Activated B cell treated with CpG ODN at 0.5 μM for 24 hours (primary cell): Measurements from ENCODE around the gene CENPF. TPM values are rescaled to one million over a fixed set of nuclear protein-coding genes. Genes with fewer than 3 reads are reported as not detected.
"Not testable (repeated sequence)": the region's sequence is repeated elsewhere in the genome, so short reads cannot be mapped to it uniquely, and the experiment has no call there.

ENCODE experiments used
- ATAC-seq: fragments of 200-7000 bp; cut with Tn5 transposase; one replicate; pipeline ENCODE4 v1.10.0; 2021; ENCODE audit warnings: low read depth, mild to moderate bottlenecking, moderate library complexity
- CTCF ChIA-PET: fragments of 350-600 bp; sonication (Branson Sonifier 250); formaldehyde crosslinking; loops from one replicate; lab custom pipeline; 2021; ENCODE audit warnings: antibody characterized with exemption; lab: Charles Lee
- POLR2A ChIA-PET: fragments of 350-600 bp; sonication (Branson Sonifier 250); formaldehyde crosslinking; loops from one replicate; lab custom pipeline; 2021; ENCODE audit warnings: antibody characterized with exemption; lab: Charles Lee
- DNase-seq: peaks from one replicate; pipeline ENCODE4 v3.0.0; 2022
- H3K27ac Mint-ChIP-seq: one replicate; pipeline ENCODE4 v1.8.0; 2020; ENCODE audit warnings: mixed read lengths
- H3K27me3 Mint-ChIP-seq: one replicate; pipeline ENCODE4 v1.8.0; 2021; ENCODE audit warnings: mixed read lengths
- H3K36me3 Mint-ChIP-seq: one replicate; pipeline ENCODE4 v1.8.0; 2021; ENCODE audit warnings: low read depth, mixed read lengths
- H3K4me1 Mint-ChIP-seq: one replicate; pipeline ENCODE4 v1.8.0; 2021; ENCODE audit warnings: mixed read lengths
- H3K4me3 Mint-ChIP-seq: one replicate; pipeline ENCODE4 v1.8.0; 2020; ENCODE audit warnings: mild to moderate bottlenecking, mixed read lengths
- H3K9me3 Mint-ChIP-seq: one replicate; pipeline ENCODE4 v1.8.0; 2020; ENCODE audit warnings: mixed read lengths
- CTCF ChIP-seq: fragments of 200-600 bp; IDR thresholded peaks from one replicate; pipeline ENCODE4 v1.8.0; 2022; ENCODE audit warnings: antibody characterized with exemption, mild to moderate bottlenecking
- intact Hi-C: fragments of 100-400 bp; cut with micrococcal nuclease; formaldehyde crosslinking; loops from one replicate; pipeline ENCODE4 v1.15.1; 2024
- total RNA-seq: library from RNA; stranded (reverse); gene quantifications from 2 replicates; pipeline ENCODE4 v1.2.3, GENCODE V29; 2022

CENPF gene
- total RNA-seq, 1 donor from 2014 or later: 4.0 TPM

- H3K4me1 Mint-ChIP-seq: no peaks in the 10 kb centered on the region
- no peaks in the 10 kb centered on the region for H3K36me3 Mint-ChIP-seq
- ATAC-seq (no peak), DNase-seq (no peak)
- CTCF ChIA-PET: interaction anchor here (2.2 kb wide), 1 partner anchor 262 kb away, joined by 4 read pairs; no protein-coding TSS in a partner anchor
- TF ChIP-seq CTCF: no peak
- H3K9me3 Mint-ChIP-seq: no peaks in the 10 kb centered on the region
- intact Hi-C loops: no loop called here
- H3K4me3 Mint-ChIP-seq: no peak overlapping the region
- H3K27me3 Mint-ChIP-seq: peaks cover 12% of the 10 kb centered on the region
- no peak overlapping the region for H3K27ac Mint-ChIP-seq
- POLR2A ChIA-PET: no interaction called here
Measured at GRCh38 chr1:214593158-214593557, 9.8 kb upstream of the CENPF start.

GRCh38 chr1:214603819-214604252, 841 bp downstream of the CENPF start:
- H3K4me1 Mint-ChIP-seq: peaks cover 21% of the 10 kb centered on the region
- TF ChIP-seq CTCF: no peak
- POLR2A ChIA-PET: no interaction called here
- ATAC-seq (no peak), DNase-seq (no peak)
- no peaks in the 10 kb centered on the region for H3K9me3 Mint-ChIP-seq
- H3K36me3 Mint-ChIP-seq: peaks cover 4% of the 10 kb centered on the region
- H3K4me3 Mint-ChIP-seq: peak overlapping the region; percentile 96
- CTCF ChIA-PET: no interaction called here
- no peaks in the 10 kb centered on the region for H3K27me3 Mint-ChIP-seq
- intact Hi-C loops: loop anchor here (2.0 kb wide), 2 partner anchors 323 to 1589 kb away; partner anchors contain the start of genes ANGEL2 and SMYD2
- no peak overlapping the region for H3K27ac Mint-ChIP-seq

- DNase-seq (no peak), ATAC-seq (no peak)
- H3K36me3 Mint-ChIP-seq: peaks cover 4% of the 10 kb centered on the region
- no peaks in the 10 kb centered on the region for H3K27me3 Mint-ChIP-seq
- H3K9me3 Mint-ChIP-seq: peaks cover 3% of the 10 kb centered on the region
- CTCF ChIA-PET: no interaction called here
- peak overlapping the region; percentile 96 for H3K4me3 Mint-ChIP-seq
- intact Hi-C loops: no loop called here
- POLR2A ChIA-PET: no interaction called here
- H3K27ac Mint-ChIP-seq: no peak overlapping the region
- no peak for TF ChIP-seq CTCF
- peaks cover 21% of the 10 kb centered on the region for H3K4me1 Mint-ChIP-seq
Measured at GRCh38 chr1:214604523-214604922, 1.5 kb downstream of the CENPF start.

- ATAC-seq, H3K9me3 Mint-ChIP-seq, H3K27ac Mint-ChIP-seq, intact Hi-C loops, H3K36me3 Mint-ChIP-seq, POLR2A ChIA-PET, H3K4me3 Mint-ChIP-seq, H3K27me3 Mint-ChIP-seq, CTCF ChIA-PET, DNase-seq: not testable (repeated sequence)
- H3K4me1 Mint-ChIP-seq: peaks cover 21% of the 10 kb centered on the region
Measured at GRCh38 chr1:214605484-214605883, 2.5 kb downstream of the CENPF start.

- CTCF ChIA-PET, H3K27me3 Mint-ChIP-seq, H3K4me3 Mint-ChIP-seq, intact Hi-C loops, ATAC-seq, H3K36me3 Mint-ChIP-seq, H3K9me3 Mint-ChIP-seq, H3K27ac Mint-ChIP-seq, DNase-seq, POLR2A ChIA-PET: not testable (repeated sequence)
- H3K4me1 Mint-ChIP-seq: peaks cover 21% of the 10 kb centered on the region
Measured at GRCh38 chr1:214605933-214606925, 3.2 kb downstream of the CENPF start.

- H3K36me3 Mint-ChIP-seq, DNase-seq, CTCF ChIA-PET, H3K9me3 Mint-ChIP-seq, POLR2A ChIA-PET, H3K27ac Mint-ChIP-seq, ATAC-seq, H3K27me3 Mint-ChIP-seq, intact Hi-C loops, H3K4me3 Mint-ChIP-seq: not testable (repeated sequence)
- peaks cover 15% of the 10 kb centered on the region for H3K4me1 Mint-ChIP-seq
Measured at GRCh38 chr1:214607492-214608215, 4.7 kb downstream of the CENPF start.

GRCh38 chr1:214608216-214608783, 5.3 kb downstream of the CENPF start:
- POLR2A ChIA-PET, H3K36me3 Mint-ChIP-seq, H3K9me3 Mint-ChIP-seq, intact Hi-C loops, H3K27me3 Mint-ChIP-seq, DNase-seq, H3K4me3 Mint-ChIP-seq, H3K27ac Mint-ChIP-seq, ATAC-seq, CTCF ChIA-PET: not testable (repeated sequence)
- peaks cover 11% of the 10 kb centered on the region for H3K4me1 Mint-ChIP-seq

GRCh38 chr1:214608817-214609216, 5.8 kb downstream of the CENPF start:
- CTCF ChIA-PET, H3K9me3 Mint-ChIP-seq, H3K27ac Mint-ChIP-seq, H3K27me3 Mint-ChIP-seq, H3K4me1 Mint-ChIP-seq, POLR2A ChIA-PET, H3K36me3 Mint-ChIP-seq, intact Hi-C loops, ATAC-seq, DNase-seq, H3K4me3 Mint-ChIP-seq: not testable (repeated sequence)
